HG03342 (cell line): Measurements from ENCODE around the gene LCE1D.

ENCODE experiments used
- ATAC-seq: cut with Tn5 transposase; IDR thresholded peaks from one replicate; pipeline ENCODE4 v1.9.1; 2021; ENCODE audit warnings: mild to moderate bottlenecking, moderate library complexity; ENCODE audit not compliant: unreplicated experiment

LCE1D gene, protein sequence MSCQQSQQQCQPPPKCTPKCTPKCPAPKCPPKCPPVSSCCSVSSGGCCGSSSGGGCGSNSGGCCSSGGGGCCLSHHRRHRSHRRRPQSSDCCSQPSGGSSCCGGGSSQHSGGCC

DNA sequence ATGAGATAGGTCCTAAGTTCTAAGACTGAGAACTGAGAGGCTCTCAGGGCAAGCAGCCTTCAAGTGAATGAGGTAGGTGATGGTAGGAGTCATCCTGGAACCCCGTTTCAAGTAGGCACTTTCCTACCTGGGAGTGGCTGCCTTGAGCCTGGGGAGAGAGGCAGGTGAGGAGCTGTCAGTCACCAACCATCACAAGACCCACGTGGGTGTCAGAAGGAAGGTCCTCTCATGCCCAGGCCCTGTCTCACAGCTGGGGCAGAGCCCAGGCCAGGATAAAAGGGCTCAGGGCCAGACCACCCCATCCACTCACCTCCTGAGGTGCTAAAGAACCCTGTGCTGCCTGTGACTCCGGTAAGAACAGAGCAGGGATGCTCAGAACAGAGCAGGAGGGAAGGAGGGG is at the start of gene LCE1D:
TSS of gene LCE1D (plus strand) at position 301 of the 400 bp plus-strand sequence. CDS start 1,074 bp downstream, outside the sequence.
- ATAC-seq = no peak

DNA sequence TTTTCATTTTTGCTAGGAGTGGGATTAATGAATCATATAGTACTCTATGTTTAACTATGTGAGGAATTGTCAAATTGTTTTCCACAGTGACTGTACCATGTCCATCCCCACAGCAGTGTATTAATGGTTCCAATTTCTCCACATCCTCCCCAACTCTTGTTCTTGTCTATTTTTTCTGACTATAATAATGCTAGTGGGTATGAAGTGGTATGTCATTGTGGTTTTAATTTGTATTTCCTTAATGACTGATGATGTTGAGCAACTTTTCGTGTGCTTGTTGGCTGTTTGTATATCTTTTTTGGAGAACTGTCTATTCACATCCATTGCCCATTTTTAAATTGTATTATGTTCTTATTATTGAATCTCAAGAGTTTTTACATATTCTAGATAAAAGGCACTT is 48.7 kb upstream of the LCE1D start:
- ATAC-seq = no peak

DNA sequence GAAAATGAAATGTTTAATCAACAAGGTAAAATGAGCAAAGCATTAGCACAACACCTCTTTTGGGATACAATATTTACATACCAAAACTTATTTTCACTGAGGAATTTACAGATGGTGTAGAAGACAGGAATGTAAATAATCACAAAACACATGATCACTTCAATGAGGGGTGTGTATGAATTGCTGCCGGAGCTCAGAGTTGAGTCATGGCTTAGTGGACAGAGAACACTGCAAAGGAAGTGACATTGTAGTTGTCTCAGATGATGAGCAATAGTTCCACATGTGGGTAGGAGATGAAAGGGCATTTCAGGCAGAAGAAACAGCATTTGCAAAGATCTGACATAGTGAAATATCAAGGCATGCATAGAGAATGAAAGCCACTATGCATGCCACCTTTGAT is 44.3 kb upstream of the LCE1D start:
- no peak for ATAC-seq

DNA sequence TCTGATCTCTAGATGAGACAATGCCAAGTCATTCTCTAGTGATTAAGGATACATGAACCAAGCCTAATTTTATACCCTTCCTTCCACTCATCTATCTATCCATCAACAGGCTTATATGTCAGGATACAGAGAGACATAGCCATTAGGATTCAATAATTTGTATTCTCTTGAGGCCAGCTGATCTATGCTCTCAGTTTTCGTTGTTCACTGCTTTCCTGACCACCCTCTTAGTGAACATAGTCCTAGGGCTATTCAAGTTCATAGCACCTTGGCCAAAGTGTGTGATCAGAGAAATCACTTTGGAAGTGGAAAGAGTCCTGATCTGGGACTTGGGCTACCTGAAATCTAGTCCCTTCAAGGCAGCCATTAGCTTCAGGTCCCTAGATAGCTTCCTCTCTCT is 42.9 kb upstream of the LCE1D start:
- ATAC-seq = no peak

DNA sequence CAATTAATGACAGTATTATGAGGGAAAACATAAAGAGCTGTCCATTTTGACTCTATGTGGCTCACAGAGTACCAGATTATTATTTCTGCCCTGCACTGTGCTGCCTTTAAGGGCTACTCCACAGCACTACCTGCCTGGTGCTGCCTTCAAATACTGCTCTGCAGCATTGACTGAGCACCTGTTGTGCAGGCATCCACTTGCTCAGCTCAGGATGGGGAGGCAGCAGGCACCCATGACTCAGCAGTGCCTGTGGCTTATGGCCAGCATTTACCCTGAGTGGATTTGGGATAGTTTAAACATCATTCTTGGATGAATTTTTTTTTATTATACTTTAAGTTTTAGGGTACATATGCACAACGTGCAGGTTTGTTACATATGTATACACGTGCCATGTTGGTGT is 39.6 kb upstream of the LCE1D start:
- ATAC-seq = no peak

DNA sequence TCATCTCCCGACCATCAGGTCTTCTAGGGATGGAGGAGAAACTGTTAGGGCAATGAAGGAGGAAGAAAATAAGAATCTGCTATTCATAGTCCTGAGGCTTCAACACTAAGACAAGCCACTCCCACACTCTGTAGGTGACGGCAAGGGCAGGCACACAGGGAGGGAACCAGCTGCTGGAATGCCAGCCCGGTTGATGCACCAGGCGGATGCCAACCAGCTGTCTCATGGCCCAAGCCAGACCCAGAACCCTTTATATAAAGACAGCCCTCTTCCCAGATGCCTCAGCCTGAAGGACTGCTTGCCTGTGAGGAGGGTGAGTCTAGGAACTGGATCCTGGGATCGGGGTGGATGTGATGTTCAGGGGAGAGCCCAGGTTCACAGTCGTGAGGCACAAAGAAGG is 38.8 kb upstream of the LCE1D start, which contains the start of gene KPRP:
TSS of gene KPRP (plus strand) at position 279 of the 400 bp plus-strand sequence. CDS start 1,564 bp downstream, outside the sequence.
- ATAC-seq = no peak

DNA sequence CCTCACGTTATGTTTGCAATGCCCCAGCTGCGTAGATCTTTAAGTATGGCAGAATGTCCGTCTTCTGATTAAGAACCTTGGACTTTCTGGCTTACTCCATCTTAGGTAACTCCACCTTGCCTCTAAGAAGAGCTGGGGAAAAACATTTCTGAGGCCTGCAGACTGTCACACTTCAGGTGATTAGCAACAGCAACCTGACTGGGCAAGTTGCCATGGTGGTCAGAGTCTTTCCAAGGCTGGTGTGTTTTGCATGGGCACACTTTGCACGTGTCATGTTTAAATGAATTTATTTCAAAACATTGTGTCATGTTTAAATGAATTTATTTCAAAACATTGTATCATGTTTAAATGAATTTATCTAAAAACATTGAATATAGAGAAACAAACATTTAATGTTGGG is 37.9 kb upstream of the LCE1D start:
- ATAC-seq = no peak

DNA sequence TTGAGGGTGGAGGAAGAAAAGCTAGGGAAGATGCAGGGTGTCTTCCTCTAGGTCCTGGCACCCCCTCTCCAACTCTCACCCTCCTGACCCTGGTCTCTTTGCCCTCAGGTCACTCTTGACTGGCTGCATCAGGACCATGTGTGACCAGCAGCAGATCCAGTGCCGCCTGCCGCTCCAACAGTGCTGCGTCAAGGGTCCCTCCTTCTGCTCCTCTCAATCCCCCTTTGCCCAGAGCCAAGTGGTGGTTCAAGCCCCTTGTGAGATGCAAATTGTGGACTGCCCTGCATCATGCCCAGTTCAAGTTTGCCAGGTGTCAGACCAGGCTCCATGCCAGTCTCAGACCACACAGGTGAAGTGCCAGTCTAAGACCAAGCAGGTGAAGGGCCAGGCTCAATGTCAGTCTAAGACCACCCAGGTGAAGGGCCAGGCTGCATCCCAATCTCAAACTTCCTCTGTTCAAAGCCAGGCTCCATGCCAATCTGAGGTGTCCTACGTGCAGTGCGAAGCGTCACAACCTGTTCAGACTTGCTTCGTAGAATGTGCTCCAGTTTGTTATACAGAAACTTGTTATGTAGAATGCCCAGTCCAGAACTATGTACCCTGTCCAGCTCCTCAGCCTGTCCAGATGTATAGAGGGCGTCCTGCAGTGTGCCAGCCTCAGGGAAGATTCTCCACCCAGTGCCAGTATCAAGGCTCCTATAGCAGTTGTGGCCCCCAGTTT is 36.9 kb upstream of the LCE1D start:
- ATAC-seq = no peak

DNA sequence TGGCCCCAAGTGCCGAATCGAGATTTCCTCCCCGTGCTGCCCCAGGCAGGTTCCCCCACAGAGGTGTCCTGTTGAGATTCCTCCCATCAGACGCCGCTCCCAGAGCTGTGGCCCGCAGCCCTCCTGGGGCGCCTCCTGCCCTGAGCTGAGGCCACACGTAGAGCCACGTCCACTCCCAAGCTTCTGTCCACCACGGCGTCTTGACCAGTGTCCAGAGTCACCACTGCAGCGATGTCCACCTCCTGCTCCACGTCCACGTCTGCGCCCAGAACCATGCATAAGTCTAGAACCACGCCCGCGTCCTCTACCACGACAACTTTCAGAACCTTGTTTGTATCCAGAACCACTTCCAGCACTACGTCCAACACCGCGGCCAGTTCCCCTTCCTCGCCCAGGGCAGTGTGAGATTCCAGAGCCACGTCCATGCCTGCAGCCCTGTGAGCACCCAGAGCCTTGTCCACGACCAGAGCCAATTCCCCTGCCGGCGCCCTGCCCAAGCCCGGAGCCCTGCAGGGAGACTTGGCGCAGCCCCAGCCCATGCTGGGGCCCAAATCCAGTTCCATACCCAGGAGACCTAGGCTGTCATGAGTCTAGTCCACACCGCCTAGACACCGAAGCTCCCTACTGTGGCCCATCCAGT is 35.9 kb upstream of the LCE1D start:
- ATAC-seq = no peak

DNA sequence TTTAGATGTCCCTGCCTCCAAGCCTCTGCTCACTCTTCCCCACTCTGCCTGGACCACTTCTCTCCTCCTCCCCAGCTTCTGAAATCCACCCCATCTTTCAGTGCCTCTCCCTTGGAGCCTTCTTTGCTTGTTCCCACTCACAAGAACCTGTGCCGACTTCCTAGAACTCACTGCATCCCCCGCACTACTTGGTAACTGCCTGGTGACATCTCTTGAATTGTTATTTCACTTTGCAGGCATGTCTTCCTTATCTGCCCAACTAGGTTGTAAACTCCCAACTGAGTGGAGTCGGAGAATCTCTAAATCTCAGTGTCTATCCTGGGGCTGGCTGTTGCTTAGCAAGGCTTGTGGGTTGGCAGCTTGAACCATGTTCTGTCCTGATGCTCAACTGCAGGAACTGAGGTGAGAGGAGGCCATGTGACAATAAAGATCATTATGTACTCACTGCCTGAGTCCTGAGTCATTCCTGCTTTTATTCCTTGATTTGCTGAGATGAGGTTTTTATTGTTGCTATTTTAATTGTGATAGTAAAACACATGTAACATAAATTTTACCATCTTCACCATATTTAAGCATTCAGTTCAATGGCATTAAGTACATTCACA is 34.8 kb upstream of the LCE1D start:
- no peak for ATAC-seq

DNA sequence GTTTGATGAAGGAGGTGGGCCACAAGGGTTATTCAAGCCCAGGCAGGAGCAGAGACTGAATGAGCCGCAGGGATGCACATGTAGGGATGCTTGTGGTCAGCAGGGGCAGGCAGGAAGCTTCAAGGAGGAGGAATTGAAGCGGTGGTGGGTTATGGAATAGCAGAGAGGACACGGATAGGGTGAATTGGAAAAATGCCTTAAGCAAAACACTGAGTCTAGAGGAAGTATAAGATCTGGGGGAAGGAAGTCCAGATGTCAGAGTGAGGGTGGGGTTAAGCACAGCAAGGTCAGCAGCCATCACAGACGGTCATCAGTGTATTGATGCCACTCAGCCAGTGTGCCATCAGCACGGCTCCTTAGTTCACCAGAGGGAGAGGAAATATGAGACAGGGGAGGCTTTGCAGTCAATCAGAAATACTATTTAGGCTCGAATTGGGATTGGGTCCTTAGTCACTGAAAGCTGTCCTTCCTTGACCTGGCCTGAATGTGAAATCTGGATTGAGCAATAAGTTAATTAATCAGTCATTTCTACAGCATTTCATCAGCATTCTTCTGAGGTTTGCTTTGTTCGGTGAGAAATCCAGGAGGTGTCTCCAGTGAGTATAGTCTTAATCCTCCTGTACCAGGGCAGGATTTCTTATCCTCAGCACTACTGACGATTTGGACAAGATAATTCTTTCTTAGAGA is 27.5 kb upstream of the LCE1D start:
- no peak for ATAC-seq

DNA sequence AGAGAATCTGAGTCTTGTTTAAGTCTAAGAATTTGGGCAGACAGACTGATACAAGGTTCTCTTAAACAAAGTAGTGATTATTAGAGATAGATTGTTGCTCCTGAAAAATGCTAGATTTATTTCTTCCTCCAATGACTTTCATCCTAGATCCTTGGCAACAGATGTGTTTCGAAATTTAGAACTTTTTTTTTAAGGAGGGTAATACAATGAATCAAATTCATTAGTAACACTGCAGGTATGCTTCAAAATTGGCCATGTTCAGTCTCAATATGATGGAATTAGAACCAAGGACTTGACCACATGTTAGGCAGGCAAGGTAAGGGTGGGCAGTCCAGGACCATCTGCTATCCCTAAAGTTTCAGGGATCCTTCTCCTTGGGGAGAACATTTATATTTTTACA is 26.1 kb upstream of the LCE1D start:
- no peak for ATAC-seq

DNA sequence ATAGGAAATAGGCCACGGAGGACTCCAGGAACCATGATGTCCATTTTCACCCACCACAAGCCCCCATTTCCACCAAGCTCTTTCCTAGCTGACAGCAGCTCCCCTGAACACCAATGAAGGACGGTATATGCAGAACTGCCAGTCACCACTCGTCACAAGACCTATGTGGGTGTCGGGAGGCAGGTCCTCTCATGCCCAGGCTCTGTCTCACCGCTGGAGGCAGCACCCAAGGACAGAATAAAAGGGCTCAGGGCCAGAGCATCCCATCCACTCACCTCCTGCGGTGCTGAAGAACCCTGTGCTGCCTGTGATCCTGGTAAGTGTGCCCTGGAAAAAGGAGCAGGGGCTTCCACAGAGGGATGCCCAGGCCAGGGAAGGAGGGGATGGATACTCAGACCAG is 21.6 kb upstream of the LCE1D start, which contains the start of gene LCE1F:
TSS of gene LCE1F (plus strand) at position 266 of the 400 bp plus-strand sequence. CDS start 1,232 bp downstream, outside the sequence.
- no peak for ATAC-seq

DNA sequence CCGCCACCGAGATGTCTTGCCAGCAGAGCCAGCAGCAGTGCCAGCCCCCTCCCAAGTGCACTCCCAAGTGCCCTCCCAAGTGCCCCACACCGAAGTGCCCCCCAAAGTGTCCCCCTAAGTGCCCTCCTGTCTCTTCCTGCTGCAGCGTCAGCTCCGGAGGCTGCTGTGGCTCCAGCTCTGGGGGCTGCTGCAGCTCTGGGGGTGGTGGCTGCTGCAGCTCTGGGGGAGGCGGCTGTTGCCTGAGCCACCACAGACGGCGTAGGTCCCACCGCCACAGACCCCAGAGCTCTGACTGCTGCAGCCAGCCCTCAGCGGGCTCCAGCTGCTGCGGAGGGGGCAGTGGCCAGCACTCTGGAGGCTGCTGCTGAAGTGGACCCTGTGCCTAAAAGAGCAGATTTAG is 20.2 kb upstream of the LCE1D start:
- ATAC-seq = no peak

DNA sequence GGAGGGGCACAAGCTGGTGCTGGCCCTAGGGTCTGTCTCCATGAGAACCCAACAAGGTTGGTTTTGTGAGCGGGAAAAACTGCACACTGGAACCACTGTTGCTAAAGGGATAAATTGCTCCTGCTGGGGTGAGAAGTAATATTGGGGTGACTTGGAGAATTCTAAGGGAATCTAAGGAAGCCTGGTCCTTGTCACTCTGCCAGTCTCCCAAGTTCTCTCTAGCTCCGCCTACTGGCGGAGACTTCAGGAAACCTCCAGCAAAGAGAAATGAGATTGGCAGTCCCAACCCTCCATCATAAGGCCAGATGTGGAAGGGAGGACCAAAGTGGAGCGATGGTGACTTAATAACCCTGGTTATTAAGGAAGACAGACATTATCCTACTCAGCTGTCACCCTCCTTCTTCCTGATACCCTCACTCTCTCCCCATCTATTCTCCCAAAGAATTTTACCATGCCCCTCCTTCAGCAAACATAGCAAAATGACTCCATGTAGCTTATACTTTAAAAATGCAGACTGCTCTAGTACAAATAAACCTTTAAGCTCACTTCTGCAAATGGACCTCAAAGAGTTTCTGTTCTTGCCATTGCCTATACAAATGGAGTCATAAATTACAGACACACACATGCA is 18.9 kb upstream of the LCE1D start:
- no peak for ATAC-seq

DNA sequence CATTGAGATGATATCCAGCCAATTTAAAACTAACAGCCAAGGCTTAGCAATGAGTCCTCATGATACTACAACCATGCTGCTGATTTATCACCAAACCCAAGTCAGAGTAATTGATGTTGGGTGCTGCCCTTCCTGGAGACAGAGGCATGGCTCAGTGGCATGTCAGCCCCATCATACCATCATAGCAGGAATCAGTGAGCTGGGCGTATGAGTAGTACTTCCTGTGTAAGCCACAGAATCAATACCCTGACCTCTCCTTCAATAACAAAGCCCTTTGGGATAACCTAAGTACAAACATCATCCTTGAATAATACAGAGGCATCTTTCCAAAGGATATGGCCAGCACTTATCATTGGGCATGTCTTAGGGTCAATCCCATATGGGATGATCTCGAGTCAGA is 13.4 kb upstream of the LCE1D start:
- no peak for ATAC-seq

DNA sequence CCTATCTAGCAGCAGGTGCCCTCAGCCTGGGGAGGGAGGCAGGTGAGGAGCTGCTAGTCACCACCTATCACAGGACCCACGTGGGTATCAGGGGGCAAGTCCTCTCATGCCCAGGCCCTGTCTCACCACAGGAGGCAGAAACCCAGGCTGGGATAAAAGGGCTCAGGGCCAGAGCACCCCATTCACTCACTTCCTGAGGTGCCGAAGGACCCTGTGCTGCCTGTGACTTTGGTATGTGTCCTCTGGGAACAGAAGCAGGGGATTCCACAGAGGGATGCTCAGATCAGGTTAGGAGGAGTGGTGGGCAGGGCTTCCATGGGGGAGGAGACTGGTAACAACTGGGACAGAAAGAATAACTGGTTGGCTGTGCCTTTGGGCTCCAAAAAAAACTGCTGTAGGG is 10.4 kb upstream of the LCE1D start, which contains the start of gene LCE1E:
TSS of gene LCE1E (plus strand) at position 181 of the 400 bp plus-strand sequence. CDS start 1,043 bp downstream, outside the sequence.
- ATAC-seq = no peak

DNA sequence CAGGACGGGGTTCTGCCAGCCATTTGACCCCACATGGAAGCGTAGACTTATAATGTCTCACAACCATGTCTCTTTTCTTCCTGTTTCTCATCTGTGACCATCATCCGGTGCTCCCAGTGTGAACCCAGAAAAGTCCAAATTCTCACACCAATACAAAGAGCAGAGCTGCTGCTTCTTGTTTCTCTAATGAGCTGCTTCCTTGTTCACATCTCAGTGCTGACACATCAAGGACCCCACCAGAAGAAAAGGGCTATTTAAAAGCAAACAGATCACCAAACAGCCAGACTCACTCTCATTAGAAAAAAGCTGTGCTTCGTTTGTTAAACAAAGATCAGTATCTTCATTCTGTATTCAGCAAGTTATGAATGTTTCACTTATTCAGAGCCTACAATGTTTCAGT is 835 bp upstream of the LCE1D start:
- no peak for ATAC-seq

DNA sequence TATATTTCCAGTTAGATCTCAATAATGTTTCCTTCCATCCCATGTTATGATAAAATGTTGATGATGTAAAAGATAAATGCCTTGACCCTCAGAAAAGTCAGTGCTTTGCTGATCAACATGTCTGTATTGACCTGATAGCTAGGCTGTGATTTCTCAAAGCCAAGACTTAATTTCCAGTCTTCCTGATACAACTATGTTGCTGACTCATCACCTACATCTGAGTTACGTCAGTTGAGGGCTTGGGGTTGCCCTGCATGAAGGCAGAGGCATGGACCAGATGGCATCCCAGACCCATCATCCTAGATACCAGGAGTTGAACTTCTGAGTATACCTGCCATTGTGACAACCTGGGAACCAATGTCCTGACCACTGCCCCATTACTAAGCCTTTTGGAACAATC is 4.8 kb downstream of the LCE1D start:
- no peak for ATAC-seq

DNA sequence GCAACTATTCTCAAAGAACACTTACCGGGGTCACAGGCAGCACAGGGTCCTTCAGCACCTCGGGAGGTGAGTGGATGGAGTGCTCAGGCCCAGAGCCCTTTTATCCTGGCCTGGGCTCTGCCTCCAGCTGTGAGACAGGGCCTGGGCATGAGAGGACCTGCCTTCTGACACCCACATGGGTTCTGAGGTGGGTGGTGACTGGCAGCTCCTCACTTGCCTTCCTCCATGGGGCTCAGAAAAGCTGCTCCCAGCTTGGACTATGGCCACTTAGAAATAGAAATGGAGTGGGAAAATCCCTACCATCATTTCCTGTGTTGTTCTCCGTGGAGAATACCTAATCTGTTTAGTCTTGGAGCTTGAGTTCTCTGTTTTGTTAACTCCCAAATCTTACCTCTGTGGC is 10.1 kb downstream of the LCE1D start, which contains the start of gene LCE1C:
TSS of gene LCE1C (minus strand) at position 76 of the 400 bp plus-strand sequence. CDS start 1,173 bp downstream, outside the sequence.
- ATAC-seq = no peak
